Pancreas (tissue), 10 donors: ENCODE data around the gene ENPP3. TPM values are rescaled to one million over a fixed set of nuclear protein-coding genes. Genes with fewer than 3 reads are reported as not detected.

ENCODE experiments used
- ATAC-seq, 4 donors: fragments of 200-7000 bp; cut with Tn5 transposase; one replicate each; pipeline versions ENCODE4 v1.8.0 to v1.9.1; 2020; ENCODE audit warnings: mild to moderate bottlenecking in 4 of 4, moderate library complexity in 4 of 4
- DNase-seq, 6 donors: peaks; one replicate each; pipeline ENCODE4 v3.0.0-alpha.2; 2020
- FAIRE-seq: peaks from 2 replicates; lab custom pipeline; 2012; peaks lifted over from hg19 to GRCh38; lab: Jason Lieb, UNC
- H3K27ac ChIP-seq, 4 donors: fragments of 200-600 bp; sonication (generic); 1 replicate in 3 of 4; 2 replicates in 1 of 4; pipeline versions ENCODE4 v1.5.0 to v1.8.0; 2020
- H3K27me3 ChIP-seq, 4 donors: fragments of 200-600 bp; one replicate each; pipeline ENCODE4 v1.8.0; 2021
- H3K36me3 ChIP-seq, 3 donors: fragments of 200-600 bp; sonication (generic) in 1 of 3; one replicate each; pipeline versions ENCODE4 v1.5.0 to v1.8.0; 2020 to 2021
- H3K4me1 ChIP-seq, 3 donors: fragments of 200-600 bp; one replicate each; pipeline ENCODE4 v1.8.0; 2021
- H3K4me3 ChIP-seq, 4 donors: fragments of 200-600 bp; sonication (generic) in 2 of 4; one replicate each; pipeline versions ENCODE4 v1.5.0 to v1.8.0; 2020 to 2021
- H3K9me3 ChIP-seq, 4 donors: fragments of 200-600 bp; one replicate each; pipeline ENCODE4 v1.8.0; 2021
- WGBS, 2 donors: extraction: QIAGEN DNeasy Blood & Tissue Kit; methylation state at CpG; one replicate each; pipeline ENCODE4 v1.1.7; 2013; 5-methylcytosine and 5-hydroxymethylcytosine counted together
- intact Hi-C, 3 donors: fragments of 100-400 bp; cut with DNase I; formaldehyde crosslinking; loops; one replicate each; pipeline versions ENCODE4 v1.11.1 to v1.14.2; 2022
- polyA plus RNA-seq, 2 donors: library from polyadenylated mRNA; stranded (reverse); fragments of 200-250 nt; gene quantifications; one replicate each; pipeline ENCODE4 v1.2.3, GENCODE V29; 2013
- total RNA-seq, 6 donors: library from RNA; stranded (reverse); fragmentation: NEBNext Ultra II Directional in 4 of 6; extraction: Animal tissue kit (Norgen Biotek cat#: 25700) in 4 of 6; gene quantifications; one replicate each; pipeline versions ENCODE4 v1.2.1 to v1.2.4, GENCODE V29; 2021 to 2023
- TF ChIP-seq, protein P1 (sequence below), 4 donors: fragments of 200-600 bp; sonication (generic) in 3 of 4; IDR thresholded peaks; one replicate each; pipeline versions ENCODE4 v1.5.0 to v1.8.0; 2021; ENCODE audit warnings: antibody characterized with exemption in 4 of 4
- donor health status: healthy with polysubstance abuse.
- donor health status: DM: no; HTN: no; CAD: no; lungs with moderate emphysema.
- donor health status: DM: no; HTN: no; CAD: no.
- donor health status: control.
- donor health status: control.
- donor health status: Bipolar disorder and iron deficiency.
- donor health status: DM: yes; HTN: yes; CAD: no.
- donor health status: DM: no; HTN: no; CAD: no.
- donor health status: DM: no; HTN: no; CAD: no.
- donor health status: DM: yes; HTN: yes; CAD: no.

ENPP3 gene
- total and polyA plus RNA-seq, 8 donors = 0.07 to 0.38 (median 0.13) TPM; not detected in 3

DNA sequence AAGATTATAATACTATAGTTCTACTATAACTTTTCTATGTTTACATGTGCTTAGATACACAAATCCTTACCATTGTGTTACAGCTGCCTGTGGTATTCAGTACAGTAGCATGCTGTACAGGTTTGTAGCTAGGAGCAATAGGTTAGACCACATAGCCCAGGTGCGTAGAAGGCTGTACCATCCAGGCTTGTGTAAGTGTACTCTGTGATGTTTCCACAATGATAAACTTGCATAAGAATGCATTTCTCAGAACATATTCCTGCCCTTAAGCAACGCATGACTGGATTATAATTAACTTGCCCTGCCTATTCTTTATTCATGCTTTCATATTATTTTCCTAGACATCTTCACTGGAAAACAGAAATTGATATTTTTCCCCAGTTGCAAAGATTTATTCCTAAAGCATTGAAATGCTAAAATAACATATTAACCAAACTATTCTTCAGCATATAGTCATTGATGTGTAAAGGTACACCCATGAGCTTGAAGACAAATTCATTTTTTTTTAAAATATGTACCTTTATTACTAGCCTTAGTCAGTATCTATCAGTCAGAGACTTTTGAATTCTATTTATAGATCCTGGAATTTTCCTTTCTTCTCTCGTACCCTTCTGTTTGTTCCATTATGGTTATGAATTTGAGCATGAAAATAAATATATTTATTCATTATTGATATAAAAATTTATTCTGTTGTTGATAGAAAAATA is 80.9 kb downstream of the ENPP3 start:
- Histone ChIP-seq H3K27ac (no peak overlapping the region), H3K4me3 (no peak overlapping the region), H3K9me3 (no peaks in the 10 kb centered on the region), H3K4me1 (no peaks in the 10 kb centered on the region), H3K36me3 (no peaks in the 10 kb centered on the region), H3K27me3 (no peaks in the 10 kb centered on the region)
- no peak for DNase-seq
- TF ChIP-seq, protein P1, sequence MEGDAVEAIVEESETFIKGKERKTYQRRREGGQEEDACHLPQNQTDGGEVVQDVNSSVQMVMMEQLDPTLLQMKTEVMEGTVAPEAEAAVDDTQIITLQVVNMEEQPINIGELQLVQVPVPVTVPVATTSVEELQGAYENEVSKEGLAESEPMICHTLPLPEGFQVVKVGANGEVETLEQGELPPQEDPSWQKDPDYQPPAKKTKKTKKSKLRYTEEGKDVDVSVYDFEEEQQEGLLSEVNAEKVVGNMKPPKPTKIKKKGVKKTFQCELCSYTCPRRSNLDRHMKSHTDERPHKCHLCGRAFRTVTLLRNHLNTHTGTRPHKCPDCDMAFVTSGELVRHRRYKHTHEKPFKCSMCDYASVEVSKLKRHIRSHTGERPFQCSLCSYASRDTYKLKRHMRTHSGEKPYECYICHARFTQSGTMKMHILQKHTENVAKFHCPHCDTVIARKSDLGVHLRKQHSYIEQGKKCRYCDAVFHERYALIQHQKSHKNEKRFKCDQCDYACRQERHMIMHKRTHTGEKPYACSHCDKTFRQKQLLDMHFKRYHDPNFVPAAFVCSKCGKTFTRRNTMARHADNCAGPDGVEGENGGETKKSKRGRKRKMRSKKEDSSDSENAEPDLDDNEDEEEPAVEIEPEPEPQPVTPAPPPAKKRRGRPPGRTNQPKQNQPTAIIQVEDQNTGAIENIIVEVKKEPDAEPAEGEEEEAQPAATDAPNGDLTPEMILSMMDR (IDR thresholded peaks at IDR 0.05) = no peak
- 62 to 86% methylated on average over 3 of the region's 3 CpGs for WGBS, 2 donors
- intact Hi-C loops = no loop called here
- FAIRE-seq = no peak
- no peak for ATAC-seq

DNA sequence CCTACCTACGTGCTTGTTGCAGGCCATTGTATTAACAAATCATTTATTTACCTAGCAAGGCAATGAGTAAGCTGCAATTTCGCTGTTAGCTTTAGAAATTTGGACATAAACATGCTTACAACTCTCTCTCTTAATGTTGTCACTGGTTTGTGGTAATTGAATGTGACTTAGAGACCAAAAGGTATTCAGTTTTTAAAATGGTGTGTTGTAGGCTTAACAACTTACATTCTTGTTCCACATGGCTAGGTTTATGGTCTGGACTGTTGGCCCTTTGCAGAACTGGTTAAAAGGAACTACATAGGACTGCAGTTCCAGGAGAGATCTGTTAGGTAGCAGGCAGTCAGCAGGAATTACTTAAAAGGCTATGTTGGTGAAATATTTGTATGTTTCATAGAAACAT is 84.1 kb downstream of the ENPP3 start:
- no peaks in the 10 kb centered on the region for H3K9me3 ChIP-seq
- TF ChIP-seq, protein P1 (IDR thresholded peaks at IDR 0.05) = no peak
- DNase-seq (no peak), ATAC-seq (no peak), FAIRE-seq (no peak)
- H3K27me3 ChIP-seq = no peaks in the 10 kb centered on the region
- H3K36me3 ChIP-seq = no peaks in the 10 kb centered on the region
- no peak overlapping the region for H3K4me3 ChIP-seq
- 63 to 81% methylated on average over 2 of the region's 2 CpGs for WGBS, 2 donors
- H3K4me1 ChIP-seq = no peaks in the 10 kb centered on the region
- H3K27ac ChIP-seq = no peak overlapping the region
- intact Hi-C loops = no loop called here

DNA sequence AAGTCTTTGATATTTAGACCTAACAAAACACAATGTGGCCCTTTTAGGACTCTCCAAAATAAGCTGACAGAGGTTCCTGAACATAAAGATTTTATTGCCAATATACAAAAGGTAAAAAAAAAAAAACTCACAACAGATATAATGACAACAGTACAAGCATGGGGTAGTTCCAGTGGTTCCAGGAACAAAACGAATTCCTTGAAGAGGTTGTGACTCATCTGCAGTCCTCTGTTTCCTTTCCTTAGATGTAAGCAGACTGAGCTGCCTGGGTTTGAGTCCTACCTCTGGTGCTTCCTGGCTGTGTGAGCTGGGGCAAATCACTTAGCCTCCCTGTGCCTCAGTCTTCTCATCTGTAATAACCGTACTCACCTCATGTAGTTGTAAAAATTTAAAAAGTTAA is 87.0 kb downstream of the ENPP3 start:
- Histone ChIP-seq H3K4me1 (no peaks in the 10 kb centered on the region), H3K27me3 (no peaks in the 10 kb centered on the region), H3K27ac (no peak overlapping the region), H3K9me3 (no peaks in the 10 kb centered on the region), H3K4me3 (no peak overlapping the region), H3K36me3 (no peaks in the 10 kb centered on the region)
- TF ChIP-seq, protein P1 (IDR thresholded peaks at IDR 0.05) = no peak
- DNase-seq (no peak), ATAC-seq (no peak), FAIRE-seq (no peak)
- intact Hi-C loops = no loop called here
- 70 to 85% methylated on average over 2 of the region's 2 CpGs for WGBS, 2 donors

DNA sequence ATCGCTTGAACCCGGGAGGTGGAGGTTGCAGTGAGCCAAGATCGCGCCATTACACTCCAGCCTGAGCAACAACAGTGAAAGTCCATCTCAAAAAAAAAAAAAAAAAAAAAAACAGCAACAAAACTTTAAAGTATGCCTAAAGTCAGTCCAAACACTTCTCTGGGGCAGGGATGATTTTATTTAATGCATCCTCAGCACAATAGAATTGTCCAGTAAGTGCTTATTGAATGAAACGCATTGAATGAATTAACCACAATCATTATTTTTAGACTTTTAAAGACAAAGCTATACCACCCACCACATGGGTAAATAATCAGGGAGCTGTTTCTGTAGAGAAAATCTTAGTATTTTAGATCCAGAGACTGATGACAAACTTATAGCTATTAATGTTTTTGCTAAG is 90.4 kb downstream of the ENPP3 start:
- DNase-seq (no peak), ATAC-seq (no peak), FAIRE-seq (no peak)
- intact Hi-C loops = no loop called here
- no peaks in the 10 kb centered on the region for H3K27me3 ChIP-seq
- no peaks in the 10 kb centered on the region for H3K4me1 ChIP-seq
- TF ChIP-seq, protein P1 (IDR thresholded peaks at IDR 0.05) = no peak
- WGBS, 2 donors = 90 to 96% methylated on average over 5 of the region's 5 CpGs
- H3K36me3 ChIP-seq = no peaks in the 10 kb centered on the region
- H3K27ac ChIP-seq = no peak overlapping the region
- no peak overlapping the region for H3K4me3 ChIP-seq
- H3K9me3 ChIP-seq = no peaks in the 10 kb centered on the region

DNA sequence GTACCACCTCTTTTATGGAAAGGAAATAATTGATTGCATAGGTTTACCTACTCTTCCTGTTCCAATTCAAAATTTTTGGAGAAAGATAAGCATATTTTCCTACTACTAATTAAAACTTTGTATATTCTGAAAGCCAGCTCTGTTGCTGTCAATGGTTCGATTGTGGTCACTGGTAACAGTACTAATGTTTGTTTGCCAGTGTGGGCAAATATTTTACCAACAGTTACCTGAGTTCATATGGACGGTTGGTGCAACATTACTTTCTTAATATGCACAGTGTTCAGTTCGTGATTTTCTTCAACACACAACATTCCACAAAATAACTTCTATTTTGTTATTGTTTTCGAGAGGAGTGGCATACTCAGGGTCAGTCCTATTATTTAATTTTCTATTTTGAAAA is 90.8 kb downstream of the ENPP3 start:
- WGBS, 2 donors = 48 to 58% methylated on average over 4 of the region's 4 CpGs
- no peak overlapping the region for H3K27ac ChIP-seq
- no peaks in the 10 kb centered on the region for H3K27me3 ChIP-seq
- DNase-seq = no peak
- H3K36me3 ChIP-seq = no peaks in the 10 kb centered on the region
- no peaks in the 10 kb centered on the region for H3K9me3 ChIP-seq
- no peak for FAIRE-seq
- no peaks in the 10 kb centered on the region for H3K4me1 ChIP-seq
- intact Hi-C loops = no loop called here
- no peak for ATAC-seq
- TF ChIP-seq, protein P1 (IDR thresholded peaks at IDR 0.05) = no peak
- H3K4me3 ChIP-seq = no peak overlapping the region
